Eye (tissue), 1 donor: Measurements from ENCODE around the gene MARF1.
"Not testable (repeated sequence)": the region's sequence is repeated elsewhere in the genome, so short reads cannot be mapped to it uniquely, and the experiment has no call there.

Experiments used
- DNase-seq: peaks from one replicate; pipeline ENCODE4 v3.0.0-alpha.2; 2015

The MARF1 gene

GRCh38 chr16:15571557-15571956 is 71.4 kb downstream of the MARF1 start:
- no peak for DNase-seq

GRCh38 chr16:15570666-15571065 is 72.3 kb downstream of the MARF1 start:
- DNase-seq = not testable (repeated sequence)

GRCh38 chr16:15567823-15568222 is 75.1 kb downstream of the MARF1 start:
- DNase-seq = no peak

GRCh38 chr16:15566095-15566494 is 76.9 kb downstream of the MARF1 start:
- DNase-seq = no peak

GRCh38 chr16:15564604-15565339 is 78.2 kb downstream of the MARF1 start:
- no peak for DNase-seq

- DNase-seq = no peak
These were observed 83.8 kb downstream of the MARF1 start for GRCh38 chr16:15559176-15559575.

GRCh38 chr16:15557258-15557657 is 85.7 kb downstream of the MARF1 start:
- no peak for DNase-seq

- DNase-seq = no peak
These were observed 86.8 kb downstream of the MARF1 start for GRCh38 chr16:15556130-15556529.

GRCh38 chr16:15553313-15554088 is 89.5 kb downstream of the MARF1 start:
- no peak for DNase-seq

- no peak for DNase-seq
These were observed 90.4 kb downstream of the MARF1 start for GRCh38 chr16:15552507-15552906.

- DNase-seq = no peak
These were observed 94.5 kb downstream of the MARF1 start for GRCh38 chr16:15548482-15548891.

- DNase-seq = no peak
These were observed 95.2 kb downstream of the MARF1 start for GRCh38 chr16:15547768-15548096.

GRCh38 chr16:15547072-15547767 is 95.7 kb downstream of the MARF1 start:
- not testable (repeated sequence) for DNase-seq

- DNase-seq = no peak
These were observed 97.4 kb downstream of the MARF1 start for GRCh38 chr16:15545544-15545943.

- DNase-seq = no peak
These were observed 98.5 kb downstream of the MARF1 start for GRCh38 chr16:15544405-15544804.
